HG03097 (cell line): ENCODE measurements around the gene CHCHD3.
"Not testable (repeated sequence)": the region's sequence is repeated elsewhere in the genome, so short reads cannot be mapped to it uniquely, and the experiment has no call there.

Experiments used
- ATAC-seq: cut with Tn5 transposase; IDR thresholded peaks from one replicate; pipeline ENCODE4 v1.9.1; 2021; ENCODE audit not compliant: unreplicated experiment, low FRiP score

Gene CHCHD3

GRCh38 chr7:133048589-133048988 is 33.3 kb downstream of the CHCHD3 start:
- ATAC-seq, result no peak

GRCh38 chr7:133047321-133047720 is 34.6 kb downstream of the CHCHD3 start:
- no peak for ATAC-seq

- no peak for ATAC-seq
Measured at GRCh38 chr7:133044722-133045473, 37.0 kb downstream of the CHCHD3 start.

DNA sequence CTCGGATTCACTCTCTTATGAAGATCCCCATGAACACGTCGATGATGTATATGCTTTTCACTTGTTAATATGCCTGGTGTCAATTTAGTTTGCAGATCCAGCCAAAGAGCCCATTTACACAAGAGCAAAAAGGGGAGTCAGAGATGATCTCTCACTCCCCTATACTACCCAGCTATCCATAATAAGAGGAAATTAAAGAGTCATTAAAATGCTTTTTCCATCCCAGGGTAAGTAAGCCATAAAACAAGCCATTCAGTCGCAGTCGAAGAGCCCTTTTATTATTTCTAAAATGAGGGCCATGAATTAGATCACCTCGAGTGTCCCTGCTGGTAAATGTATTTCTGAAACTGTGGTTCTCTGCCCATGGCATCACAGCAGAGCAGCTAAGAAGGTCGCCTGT is 41.2 kb downstream of the CHCHD3 start:
- ATAC-seq, result no peak

DNA sequence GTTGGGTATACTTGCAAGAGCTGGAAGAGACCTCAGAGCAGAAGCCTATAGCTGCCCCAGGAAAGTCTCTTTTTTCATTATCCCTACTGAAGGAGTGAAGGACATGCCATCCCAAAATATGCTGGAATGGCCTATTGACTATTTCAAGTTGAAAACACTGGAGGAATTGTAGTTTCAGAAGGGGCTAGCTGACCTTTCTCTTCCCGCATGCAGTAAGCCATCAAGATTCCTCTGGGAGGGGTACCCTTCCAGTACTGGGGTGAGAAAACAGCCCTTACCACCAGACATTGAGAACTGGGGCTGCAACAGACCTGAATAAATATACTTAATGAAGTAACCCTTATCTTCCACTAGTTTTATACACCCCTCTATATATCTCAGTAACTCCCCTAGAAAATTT is 41.7 kb downstream of the CHCHD3 start:
- no peak for ATAC-seq

- no peak for ATAC-seq
Measured at GRCh38 chr7:133039614-133040013, 42.3 kb downstream of the CHCHD3 start.

DNA sequence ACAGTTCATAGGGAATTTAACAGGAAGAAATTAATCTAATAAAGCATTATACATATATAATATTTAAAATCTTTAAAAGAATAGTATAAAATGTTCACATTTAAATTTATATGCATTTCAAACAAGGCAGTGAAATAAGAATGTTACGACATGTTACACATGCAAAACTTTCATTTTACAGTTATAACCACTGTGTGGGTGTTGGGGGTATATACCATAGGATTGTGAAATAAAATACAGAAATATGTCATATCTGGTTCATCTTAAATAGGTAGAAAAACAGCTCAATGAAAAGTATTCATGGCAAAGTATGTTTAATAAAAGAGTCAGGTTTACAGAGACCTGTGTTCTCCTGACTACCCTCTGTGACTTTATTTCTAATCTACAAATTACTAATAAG is 45.6 kb downstream of the CHCHD3 start:
- no peak for ATAC-seq

DNA sequence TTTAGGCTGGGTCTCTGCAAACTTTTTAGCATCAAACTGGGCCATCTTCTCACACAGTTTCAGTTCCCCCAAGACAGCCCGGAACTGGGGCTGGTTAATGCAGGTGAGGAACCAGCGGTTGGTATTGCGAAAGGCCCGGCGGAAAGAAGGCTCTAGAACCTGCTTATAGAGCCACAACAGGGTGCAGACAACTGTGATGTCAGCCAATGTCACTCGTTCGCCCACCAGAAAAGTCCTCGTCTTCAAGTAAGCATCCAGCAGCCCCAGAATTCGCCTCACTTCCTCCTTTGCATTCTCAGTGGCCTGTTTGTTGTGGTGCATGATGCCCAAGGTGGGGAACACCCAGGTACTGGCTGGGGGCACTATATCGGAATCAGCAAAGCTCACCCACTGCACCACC is 46.6 kb downstream of the CHCHD3 start:
- not testable (repeated sequence) for ATAC-seq

DNA sequence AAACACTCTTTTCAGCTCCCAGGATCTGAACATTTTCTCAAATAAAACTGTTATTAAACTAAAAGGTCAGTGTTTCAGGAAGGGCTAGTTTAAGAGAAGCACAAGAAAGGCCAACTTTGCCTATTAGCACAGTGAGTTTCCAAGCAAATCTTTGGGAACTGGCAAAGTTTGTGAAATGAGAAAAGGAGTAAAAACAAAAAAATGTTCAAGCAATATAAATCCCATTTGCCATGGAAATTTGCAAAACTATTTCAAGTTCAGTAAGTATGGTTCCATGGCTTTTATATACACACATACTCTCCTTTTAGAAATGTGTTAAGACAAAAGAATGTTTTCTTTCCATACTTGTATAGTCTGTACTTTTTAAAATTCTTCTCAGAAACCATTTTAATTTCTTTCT is 51.5 kb downstream of the CHCHD3 start:
- no peak for ATAC-seq

DNA sequence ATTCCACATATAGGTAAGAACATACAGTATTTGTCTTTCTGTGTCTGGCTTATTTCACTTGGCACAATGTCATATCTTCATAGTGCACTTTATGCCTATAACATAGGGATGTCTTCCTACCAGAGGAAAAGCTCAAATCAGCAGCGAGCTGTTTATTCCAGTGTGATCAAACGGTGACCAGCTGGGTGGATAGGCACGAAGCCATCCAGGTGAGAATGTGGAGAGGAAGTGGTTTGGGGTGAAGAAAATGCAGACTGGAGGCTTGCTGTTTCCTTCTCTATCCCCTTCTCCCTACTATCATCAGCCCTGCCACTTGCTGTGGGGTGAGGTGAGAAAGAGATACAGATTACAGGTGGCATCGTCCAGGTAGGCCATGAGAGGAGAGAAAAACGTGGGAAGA is 52.4 kb downstream of the CHCHD3 start:
- no peak for ATAC-seq

DNA sequence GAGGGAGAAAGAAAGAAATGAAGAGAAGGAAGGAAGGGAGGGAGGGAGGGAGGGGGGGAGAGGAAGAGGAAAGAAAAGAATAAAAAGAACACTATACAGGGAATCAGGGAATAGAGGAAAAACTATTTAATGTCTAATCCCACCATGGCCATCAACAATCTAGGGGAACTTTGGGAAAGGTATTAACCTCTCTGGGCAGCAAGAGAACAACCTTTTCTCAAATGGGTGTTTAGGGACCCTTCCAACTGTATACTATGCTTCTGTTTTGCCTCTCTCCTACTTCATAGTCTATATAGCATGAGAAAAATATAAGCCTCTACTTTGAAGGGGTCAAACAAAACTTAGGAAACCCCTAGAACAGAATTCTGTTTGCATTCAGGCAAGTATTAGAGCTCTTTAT is 54.5 kb downstream of the CHCHD3 start:
- no peak for ATAC-seq

DNA sequence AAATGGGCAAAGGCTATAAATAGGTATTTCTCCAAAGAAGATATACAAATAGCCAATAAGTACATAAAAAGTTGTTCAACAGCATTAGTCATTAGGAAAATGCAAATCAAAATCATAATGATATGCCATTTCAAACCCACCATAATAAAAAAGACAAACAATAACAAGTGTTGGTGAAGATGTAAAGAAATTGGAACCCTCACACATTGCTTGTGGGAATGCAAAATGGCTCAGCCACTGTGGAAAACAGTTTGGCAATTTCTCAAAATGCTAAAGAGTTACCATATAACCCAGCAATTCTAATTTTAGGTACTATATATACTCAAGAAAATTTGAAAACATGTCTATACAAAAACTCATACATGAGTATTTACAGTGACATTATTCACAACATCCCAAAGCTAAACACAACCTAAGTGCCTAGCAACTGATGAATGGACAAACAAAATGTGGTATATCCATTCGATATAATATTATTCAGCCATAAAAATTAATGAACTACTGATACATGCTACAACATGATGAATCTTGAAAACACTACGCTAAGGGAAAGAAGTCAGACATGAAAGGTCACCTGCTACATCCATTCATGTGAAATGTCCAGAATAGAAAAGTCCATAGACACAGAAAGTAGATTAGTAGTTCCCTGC is 55.6 kb downstream of the CHCHD3 start:
- ATAC-seq, result no peak

DNA sequence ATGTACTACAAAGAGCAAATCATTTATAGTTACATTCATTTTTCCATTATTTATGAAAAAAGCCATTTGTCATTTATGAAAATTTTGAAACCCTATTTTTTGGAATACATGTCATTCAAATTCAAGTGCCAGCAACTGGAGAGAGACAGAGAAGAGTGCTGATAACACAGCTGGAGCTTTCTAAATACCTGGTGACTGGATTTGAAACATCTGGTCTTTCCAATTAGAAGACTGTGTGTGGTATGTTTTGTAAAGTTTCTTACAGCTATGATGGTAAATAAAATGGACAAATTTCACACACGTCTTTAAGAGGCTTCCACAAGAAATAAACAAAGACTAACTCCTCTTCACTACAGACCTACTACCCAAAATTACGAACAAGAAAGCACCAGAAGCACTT is 56.8 kb downstream of the CHCHD3 start:
- ATAC-seq, result no peak

DNA sequence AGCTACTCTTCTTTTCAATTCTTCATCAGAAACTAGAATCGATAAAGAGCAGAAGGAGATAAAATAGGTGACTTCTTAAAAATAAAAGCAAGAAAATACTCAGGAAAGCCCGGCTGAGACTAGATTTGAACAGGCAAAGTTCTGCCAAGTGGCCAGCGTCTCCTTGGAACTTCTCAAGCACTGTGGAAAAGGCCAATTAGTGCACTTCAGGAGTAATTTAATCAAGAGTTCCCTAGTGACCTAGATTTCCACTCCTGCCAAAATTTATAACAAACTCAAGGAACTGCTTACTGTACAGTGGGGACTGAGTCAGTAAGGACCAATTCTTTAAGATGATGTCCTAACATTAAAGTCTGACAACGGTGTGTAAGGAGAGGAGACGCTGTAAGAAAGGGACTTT is 57.3 kb downstream of the CHCHD3 start:
- ATAC-seq, result no peak

DNA sequence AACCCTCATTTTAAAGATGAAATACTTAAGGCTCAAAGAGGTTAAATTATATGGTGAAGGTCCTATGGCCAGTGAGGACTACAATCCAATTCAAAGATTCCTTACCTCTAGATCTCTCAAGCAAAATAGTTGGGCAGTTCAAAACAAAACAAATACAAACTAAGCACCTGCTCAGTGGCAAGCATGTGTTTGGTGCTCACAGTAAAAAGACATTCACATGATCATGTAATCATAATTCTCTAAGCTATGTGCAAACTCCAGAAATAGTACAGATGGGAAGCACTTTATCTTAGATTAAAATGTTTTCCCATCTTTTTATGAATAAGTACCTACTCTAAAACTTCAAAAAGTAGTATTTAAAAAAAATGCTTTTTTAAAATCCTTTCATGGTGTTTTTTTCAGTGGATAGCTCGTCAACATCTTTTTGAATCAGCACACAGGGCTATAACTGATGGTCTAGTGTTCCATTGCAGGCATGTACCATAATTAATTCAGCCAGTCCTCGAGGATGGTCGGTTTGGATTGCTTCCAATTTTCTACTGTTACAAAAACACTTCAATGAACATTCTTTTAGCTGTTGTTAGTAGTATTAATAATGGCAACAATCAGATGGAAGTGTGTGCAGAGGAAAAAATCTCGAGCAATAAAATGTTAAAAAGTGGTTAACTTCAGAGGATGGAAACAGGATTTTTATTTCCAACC is 58.4 kb downstream of the CHCHD3 start:
- no peak for ATAC-seq

DNA sequence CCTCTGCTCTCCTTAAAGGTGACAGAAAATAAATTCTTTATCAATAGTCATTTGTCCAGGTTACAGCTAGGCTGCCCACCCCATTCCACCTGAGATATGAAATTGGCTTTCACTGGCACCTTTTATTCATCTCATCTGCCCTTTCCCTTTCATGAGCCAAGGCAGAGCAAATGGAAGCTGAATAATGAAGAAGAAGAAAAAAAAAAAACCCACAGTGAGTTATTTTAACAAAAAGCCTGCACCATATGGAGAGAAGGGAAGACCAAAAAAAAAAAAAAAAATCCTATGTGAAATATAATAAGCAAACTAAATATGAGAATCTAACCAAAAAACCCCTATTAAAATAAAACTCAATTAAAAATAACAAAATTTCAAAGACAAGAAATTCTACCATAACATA is 59.2 kb downstream of the CHCHD3 start:
- ATAC-seq, result no peak

DNA sequence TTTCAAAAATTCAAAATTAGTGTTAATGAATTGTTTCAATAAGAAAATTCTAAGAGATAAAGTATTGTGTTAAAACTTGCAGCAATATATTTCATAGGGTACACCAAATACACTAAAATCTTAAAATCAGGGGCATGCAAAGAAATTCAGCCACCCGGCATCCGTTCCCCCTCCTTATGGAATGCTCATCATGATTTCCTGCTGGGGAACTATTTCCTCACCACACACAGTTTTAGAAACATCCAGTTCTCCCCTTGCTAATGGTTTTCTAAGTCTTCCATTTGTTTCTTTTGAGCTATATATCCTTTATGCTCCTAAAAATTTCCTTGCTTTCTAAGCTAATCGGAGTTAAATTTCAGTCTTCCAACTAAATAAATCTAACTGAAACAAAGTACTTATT is 60.7 kb downstream of the CHCHD3 start:
- no peak for ATAC-seq

DNA sequence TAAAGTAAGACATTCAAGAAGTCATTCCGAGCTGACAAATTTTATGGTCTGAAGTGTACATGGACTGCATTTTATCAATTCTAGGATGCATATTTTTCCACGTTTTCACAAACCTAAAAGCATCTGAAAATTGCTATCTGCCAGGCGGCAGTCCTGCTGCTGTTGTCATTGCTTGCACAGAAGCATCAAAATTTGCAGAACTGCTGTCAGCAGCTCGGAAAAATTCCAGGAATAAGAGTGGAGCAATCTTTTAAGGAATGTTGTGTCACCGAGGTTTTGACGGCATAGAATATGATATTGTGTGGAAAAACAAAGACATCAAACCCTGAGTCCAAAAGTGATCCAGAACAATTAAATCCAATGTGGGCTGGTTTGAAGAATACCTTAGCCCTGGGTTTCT is 61.4 kb downstream of the CHCHD3 start:
- no peak for ATAC-seq

- ATAC-seq, result no peak
Measured at GRCh38 chr7:133019590-133019989, 62.3 kb downstream of the CHCHD3 start.

DNA sequence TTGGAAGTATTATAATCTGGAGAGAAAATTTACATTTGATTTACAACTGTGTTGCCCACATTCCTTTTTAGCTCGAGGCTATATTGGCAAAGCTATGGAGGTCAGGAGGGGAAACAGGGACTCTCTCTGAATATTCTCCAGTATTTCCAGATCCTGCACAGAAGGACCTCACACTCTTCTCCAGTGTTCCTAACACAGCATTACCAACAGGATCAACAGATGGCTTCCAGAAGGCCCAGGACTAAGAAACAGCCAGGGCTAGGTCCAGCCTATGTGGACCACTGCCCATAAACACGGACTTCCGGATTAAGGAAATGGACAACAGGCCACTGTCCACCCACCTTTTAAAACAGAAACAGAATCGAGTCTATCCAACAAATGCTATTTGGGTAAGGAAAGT is 65.3 kb downstream of the CHCHD3 start:
- ATAC-seq, result no peak

DNA sequence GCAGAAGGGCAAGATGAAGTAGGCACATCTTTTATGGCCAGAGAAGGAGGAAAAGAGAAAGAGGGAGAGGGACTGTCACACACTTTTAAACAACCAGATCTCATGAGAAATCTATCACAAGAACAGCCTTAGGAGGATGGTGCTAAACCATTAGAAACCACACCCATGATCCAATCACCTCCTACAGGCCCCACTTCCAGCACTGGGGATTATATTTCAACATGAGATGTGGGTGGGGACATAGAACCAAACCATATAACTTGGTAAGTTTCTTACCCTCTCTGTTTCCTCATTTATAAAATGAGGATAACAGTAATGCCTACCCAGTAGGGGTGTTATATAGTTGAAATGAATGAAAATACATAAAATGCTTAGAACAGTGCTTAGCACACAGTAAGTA is 66.0 kb downstream of the CHCHD3 start:
- no peak for ATAC-seq

- no peak for ATAC-seq
Measured at GRCh38 chr7:133011746-133012145, 70.1 kb downstream of the CHCHD3 start.
